Gastrocnemius medialis (tissue), 4 donors: ENCODE data around the gene HOMER2. TPM values are rescaled to one million over a fixed set of nuclear protein-coding genes. Genes with fewer than 3 reads are reported as not detected.
A peak's percentile ranks its signal among the peaks of the same experiment; 100 is the strongest.

ENCODE experiments used
- ATAC-seq, 2 donors: fragments of 150-250 bp; one replicate each; pipeline ENCODE4 v1.9.1; 2016
- DNase-seq, 2 donors: peaks; one replicate each; pipeline ENCODE4 v3.0.0-alpha.2; 2019
- H3K27ac ChIP-seq, 4 donors: fragments of 200-600 bp; sonication (generic); 1 replicate in 1 of 4; 2 replicates in 3 of 4; pipeline ENCODE4 v1.5.1; 2016 to 2018; ENCODE audit warnings: mild to moderate bottlenecking in 2 of 4, moderate library complexity in 1 of 4
- H3K27me3 ChIP-seq, 3 donors: fragments of 200-600 bp; sonication (generic) in 2 of 3; 1 replicate in 1 of 3; 2 replicates in 2 of 3; pipeline versions ENCODE4 v1.5.1 to v1.6.0; 2016 to 2019; ENCODE audit warnings: mild to moderate bottlenecking in 1 of 3, moderate library complexity in 1 of 3
- H3K36me3 ChIP-seq, 2 donors: fragments of 200-600 bp; sonication (generic) in 1 of 2; one replicate each; pipeline ENCODE4 v1.5.1; 2017 to 2018
- H3K4me1 ChIP-seq, 2 donors: fragments of 200-600 bp; sonication (generic) in 1 of 2; one replicate each; pipeline ENCODE4 v1.5.1; 2016 to 2017; ENCODE audit warnings: mild to moderate bottlenecking in 2 of 2
- H3K4me3 ChIP-seq, 4 donors: fragments of 200-600 bp; sonication (generic) in 3 of 4; 1 replicate in 1 of 4; 2 replicates in 3 of 4; pipeline ENCODE4 v1.5.1; 2016 to 2019; ENCODE audit warnings: mild to moderate bottlenecking in 2 of 4
- H3K9me3 ChIP-seq, 3 donors: fragments of 200-600 bp; sonication (generic) in 2 of 3; 1 replicate in 1 of 3; 2 replicates in 2 of 3; pipeline ENCODE4 v1.5.1; 2016 to 2019
- CTCF ChIP-seq, 5 experiments: fragments of 450-650 bp in 3 of 5; fragments of 200-600 bp in 2 of 5; sonication (generic) in 2 of 5; IDR thresholded peaks in 4 of 5; conservative IDR thresholded peaks in 1 of 5; 1 replicate in 4 of 5; 2 replicates in 1 of 5; pipeline ENCODE4 v1.5.1; 2016 to 2019; ENCODE audit warnings: antibody characterized with exemption in 5 of 5, mild to moderate bottlenecking in 3 of 5, moderate library complexity in 3 of 5
- POLR2A ChIP-seq, 2 donors: fragments of 450-650 bp; IDR thresholded peaks; one replicate each; pipeline ENCODE4 v1.6.1; 2017; ENCODE audit warnings: antibody characterized with exemption in 2 of 2, mild to moderate bottlenecking in 2 of 2, moderate library complexity in 2 of 2
- in situ Hi-C, 4 donors: fragments of 200-750 bp; cut with MboI; loops; one replicate each; pipeline versions ENCODE4 v1.15.0 to v1.8.0; 2017; ENCODE audit warnings: low sequenced_read_pairs in 4 of 4
- intact Hi-C: fragments of 100-400 bp; cut with DNase I; formaldehyde crosslinking; loops from one replicate; pipeline ENCODE4 v1.15.1; 2023; ENCODE audit warnings: low total_unique reads
- total RNA-seq, 4 donors: library from RNA; depleted of rRNA; stranded (reverse); fragments of >200 nt; gene quantifications; one replicate each; pipeline versions ENCODE4 v1.1.0 to v1.2.3, GENCODE V29; 2016

HOMER2 gene
- total RNA-seq, 4 donors from 2014 or later: 51.6 to 132 (median 94.5) TPM

GRCh38 chr15:82921242-82921641 lies 31.3 kb downstream of the HOMER2 start:
- DNase-seq (no peak), ATAC-seq (no peak)
- intact Hi-C loops (no loop called here), in situ Hi-C loops (no loop called here)
- H3K27ac ChIP-seq: peak overlapping the region; percentile 49 to 94 (median 92)
- TF ChIP-seq CTCF (IDR thresholded peaks at IDR 0.05 in 4 of 5, conservative IDR thresholded peaks at IDR 0.05 in 1 of 5) (no peak), POLR2A (IDR thresholded peaks at IDR 0.05) (no peak)
- no peak overlapping the region for H3K4me3 ChIP-seq
- no peaks in the 10 kb centered on the region for H3K36me3 ChIP-seq
- no peaks in the 10 kb centered on the region for H3K27me3 ChIP-seq
- H3K4me1 ChIP-seq: peaks cover 51 to 79% of the 10 kb centered on the region in 2 donors
- no peaks in the 10 kb centered on the region for H3K9me3 ChIP-seq

GRCh38 chr15:82919231-82919886 lies 33.2 kb downstream of the HOMER2 start:
- ATAC-seq (peak in 1 of 2 donors; percentile 40), DNase-seq (peak; percentile 56 to 72)
- H3K9me3 ChIP-seq: no peaks in the 10 kb centered on the region
- TF ChIP-seq POLR2A (IDR thresholded peaks at IDR 0.05): no peak
- TF ChIP-seq CTCF (IDR thresholded peaks at IDR 0.05 in 4 of 5, conservative IDR thresholded peaks at IDR 0.05 in 1 of 5): no peak
- no peaks in the 10 kb centered on the region for H3K36me3 ChIP-seq
- peak overlapping the region; percentile 90 to 94 (median 92) for H3K27ac ChIP-seq
- H3K4me3 ChIP-seq: no peak overlapping the region
- H3K27me3 ChIP-seq: no peaks in the 10 kb centered on the region
- H3K4me1 ChIP-seq: peaks cover 55 to 81% of the 10 kb centered on the region in 2 donors
- in situ Hi-C loops (no loop called here), intact Hi-C loops (loop anchor here (2.0 to 5.0 kb wide), 2 partner anchors 17 to 112 kb away; partner anchors contain the start of genes FSD2 and WHAMM)

- no peak overlapping the region for H3K4me3 ChIP-seq
- no peaks in the 10 kb centered on the region for H3K27me3 ChIP-seq
- intact Hi-C loops: loop anchor here (2.0 to 5.0 kb wide), 2 partner anchors 18 to 111 kb away; partner anchors contain the start of genes FSD2 and WHAMM
- DNase-seq (peak in 1 of 2 donors; percentile 44), ATAC-seq (peak; percentile 40 to 43)
- in situ Hi-C loops: no loop called here
- H3K27ac ChIP-seq: peak overlapping the region; percentile 90 to 94 (median 92)
- H3K9me3 ChIP-seq: no peaks in the 10 kb centered on the region
- H3K4me1 ChIP-seq: peaks cover 60 to 83% of the 10 kb centered on the region in 2 donors
- no peak for TF ChIP-seq POLR2A (IDR thresholded peaks at IDR 0.05)
- no peak for TF ChIP-seq CTCF (IDR thresholded peaks at IDR 0.05 in 4 of 5, conservative IDR thresholded peaks at IDR 0.05 in 1 of 5)
- no peaks in the 10 kb centered on the region for H3K36me3 ChIP-seq
Measured at GRCh38 chr15:82918607-82919230, 33.8 kb downstream of the HOMER2 start.

- ATAC-seq (peak; percentile 81 to 84), DNase-seq (peak; percentile 86 to 93)
- no peaks in the 10 kb centered on the region for H3K27me3 ChIP-seq
- peak overlapping the region; percentile 90 to 94 (median 92) for H3K27ac ChIP-seq
- TF ChIP-seq CTCF (IDR thresholded peaks at IDR 0.05 in 4 of 5, conservative IDR thresholded peaks at IDR 0.05 in 1 of 5): no peak
- peak in 1 of 2 donors; percentile 4 for TF ChIP-seq POLR2A (IDR thresholded peaks at IDR 0.05)
- no peak overlapping the region for H3K4me3 ChIP-seq
- no peaks in the 10 kb centered on the region for H3K36me3 ChIP-seq
- H3K4me1 ChIP-seq: peaks cover 65 to 84% of the 10 kb centered on the region in 2 donors
- in situ Hi-C loops (no loop called here), intact Hi-C loops (loop anchor here (2.0 to 5.0 kb wide), 2 partner anchors 19 to 111 kb away; partner anchors contain the start of genes FSD2 and WHAMM)
- H3K9me3 ChIP-seq: no peaks in the 10 kb centered on the region
Measured at GRCh38 chr15:82918162-82918561, 34.4 kb downstream of the HOMER2 start.
